HepG2 (cell line): ENCODE results near the gene LAMB3. TPM values are rescaled to one million over a fixed set of nuclear protein-coding genes. Genes with fewer than 3 reads are reported as not detected.
A peak's percentile ranks its signal among the peaks of the same experiment; 100 is the strongest.

Source experiments
- ATAC-seq: fragments of 200-7000 bp; cut with Tn5 transposase; 3 replicates; pipeline ENCODE4 v1.9.1; 2020; ENCODE audit warnings: mild to moderate bottlenecking, moderate library complexity
- BruUV-seq: library from RNA; stranded (reverse); fragments of 400-500 nt; replicated peaks from 2 replicates; lab custom pipeline; 2021; lab: Mats Ljungman, UMichigan
- CTCF ChIA-PET: fragments of 300-600 bp; formaldehyde crosslinking; extraction: SDS; loops from one replicate; lab custom pipeline; 2021; ENCODE audit warnings: low total read pairs, inconsistent platforms, low intra/inter-chr PET ratio; lab: Yijun Ruan, JAX
- POLR2A ChIA-PET: fragments of 350-600 bp; sonication (Branson Sonifier 250); formaldehyde crosslinking; loops from one replicate; lab custom pipeline; 2020; ENCODE audit warnings: antibody characterized with exemption, inconsistent platforms; lab: Yijun Ruan, JAX
- DNase-seq: peaks from one replicate; pipeline ENCODE4 v3.0.0-alpha.2; 2015; ENCODE audit warnings: low spot score
- FAIRE-seq: peaks from 3 replicates; lab custom pipeline; 2011; peaks lifted over from hg19 to GRCh38; lab: Jason Lieb, UNC
- H2AFZ ChIP-seq: one replicate; pipeline ENCODE4 v1.6.1; 2011; ENCODE audit warnings: low read length, inconsistent platforms
- H3K27ac ChIP-seq: fragments of 300-600 bp; 3 replicates; pipeline ENCODE4 v1.8.0; 2011; ENCODE audit warnings: mixed run types, mild to moderate bottlenecking, mixed read lengths, low read length, inconsistent platforms; ENCODE audit not compliant: insufficient read depth; ENCODE audit errors: extremely low read length
- H3K27me3 ChIP-seq, 2 experiments: fragments of 200-600 bp in 1 of 2; 2 replicates in 1 of 2; 3 replicates in 1 of 2; pipeline versions ENCODE4 v1.6.0 to v1.8.0; 2011; ENCODE audit warnings: low read length in 2 of 2, mild to moderate bottlenecking in 2 of 2, moderate library complexity in 2 of 2, inconsistent platforms in 1 of 2; ENCODE audit not compliant: insufficient read depth in 2 of 2, control insufficient read depth in 1 of 2
- H3K36me3 ChIP-seq, 2 experiments: fragments of 200-600 bp in 1 of 2; replicated peaks in 1 of 2; 2 replicates in 1 of 2; 3 replicates in 1 of 2; pipeline versions ENCODE4 v1.5.1 to v1.8.0; 2011; ENCODE audit warnings: low read length in 2 of 2, inconsistent platforms in 1 of 2; ENCODE audit not compliant: insufficient read depth in 2 of 2, control insufficient read depth in 1 of 2
- H3K4me1 ChIP-seq: 2 replicates; pipeline ENCODE4 v1.5.1; 2012; ENCODE audit warnings: low read length, inconsistent platforms; ENCODE audit not compliant: insufficient read depth
- H3K4me2 ChIP-seq: 2 replicates; pipeline ENCODE4 v1.6.0; 2011; ENCODE audit warnings: low read depth, low read length, inconsistent platforms
- H3K4me3 ChIP-seq, 3 experiments: fragments of 200-600 bp in 1 of 3; sonication (generic), shearing (Covaris generic) in 1 of 3; replicated peaks in 1 of 3; 2 replicates each; pipeline ENCODE4 v1.5.1; 2011 to 2016; ENCODE audit warnings: low read length in 3 of 3, inconsistent platforms in 2 of 3, low read depth in 2 of 3, mild to moderate bottlenecking in 2 of 3, control low read depth in 1 of 3, mixed read lengths in 1 of 3; ENCODE audit not compliant: insufficient read depth in 1 of 3
- H3K79me2 ChIP-seq: one replicate; pipeline ENCODE4 v1.6.1; 2011; ENCODE audit warnings: low read length, inconsistent platforms; ENCODE audit not compliant: insufficient read depth
- H3K9ac ChIP-seq: 2 replicates; pipeline ENCODE4 v1.6.0; 2011; ENCODE audit warnings: mild to moderate bottlenecking, low read depth, low read length, inconsistent platforms; ENCODE audit not compliant: insufficient read depth
- H3K9me3 ChIP-seq: 2 replicates; pipeline ENCODE4 v1.5.1; 2012; ENCODE audit warnings: mild to moderate bottlenecking, low read length
- H4K20me1 ChIP-seq: 2 replicates; pipeline ENCODE4 v1.6.0; 2011; ENCODE audit warnings: inconsistent platforms, mild to moderate bottlenecking, low read length, moderate library complexity; ENCODE audit not compliant: insufficient read depth
- CREM ChIP-seq, 2 experiments: sonication (generic) in 1 of 2; formaldehyde crosslinking in 1 of 2; IDR thresholded peaks; 2 replicates each; pipeline versions ENCODE4 v1.4.0 to v1.6.1; 2016 to 2020; ENCODE audit warnings: antibody characterized with exemption in 1 of 2, mild to moderate bottlenecking in 1 of 2, missing genetic modification reagents in 1 of 2
- GABPB1 ChIP-seq: IDR thresholded peaks from 2 replicates; pipeline ENCODE4 v1.6.1; 2016; ENCODE audit warnings: mild to moderate bottlenecking, missing genetic modification reagents, moderate library complexity, missing compliant biosample characterization
- MIER3 ChIP-seq: IDR thresholded peaks from 2 replicates; pipeline ENCODE4 v1.6.1; 2016; ENCODE audit warnings: missing compliant biosample characterization, borderline replicate concordance
- NFE2L2 ChIP-seq: fragments of 150-350 bp; IDR thresholded peaks from 2 replicates; pipeline ENCODE4 v1.6.1; 2014; ENCODE audit warnings: low read length
- SATB2 ChIP-seq: sonication (generic); formaldehyde crosslinking; IDR thresholded peaks from 2 replicates; pipeline ENCODE4 v1.5.0; 2020; ENCODE audit warnings: missing genetic modification reagents
- SNAPC2 ChIP-seq: sonication (generic); formaldehyde crosslinking; IDR thresholded peaks from 2 replicates; pipeline ENCODE4 v1.8.1; 2022; ENCODE audit warnings: mild to moderate bottlenecking, missing genetic modification reagents
- SP4 ChIP-seq: sonication (generic); formaldehyde crosslinking; IDR thresholded peaks from 2 replicates; pipeline ENCODE4 v1.8.1; 2023; ENCODE audit warnings: mild to moderate bottlenecking, missing genetic modification reagents
- ZNF609 ChIP-seq: sonication (generic); formaldehyde crosslinking; IDR thresholded peaks from 2 replicates; pipeline ENCODE4 v1.4.0; 2020; ENCODE audit warnings: mild to moderate bottlenecking, missing genetic modification reagents, borderline replicate concordance
- ZNF703 ChIP-seq: sonication (generic); formaldehyde crosslinking; IDR thresholded peaks from 2 replicates; pipeline ENCODE4 v1.5.1; 2020; ENCODE audit warnings: missing genetic modification reagents, mild to moderate bottlenecking, moderate library complexity, borderline replicate concordance
- ZSCAN31 ChIP-seq: sonication (generic); formaldehyde crosslinking; IDR thresholded peaks from 2 replicates; pipeline ENCODE4 v1.5.0; 2020; ENCODE audit warnings: low read depth, mild to moderate bottlenecking, missing genetic modification reagents
- ZZZ3 ChIP-seq: sonication (generic); formaldehyde crosslinking; IDR thresholded peaks from 2 replicates; pipeline ENCODE4 v1.4.0; 2020; ENCODE audit warnings: missing genetic modification reagents, mild to moderate bottlenecking, borderline replicate concordance
- WGBS: methylation state at CpG from one replicate; pipeline ENCODE4 v1.1.6; 2017; ENCODE audit warnings: low lambda C conversion rate; 5-methylcytosine and 5-hydroxymethylcytosine counted together
- in situ Hi-C: cut with HindIII; loops from 2 replicates; pipeline ENCODE4 v1.10.0; 2017; ENCODE audit warnings: low pct_unique_long_range_greater_than_20kb; ENCODE audit not compliant: extremely low pct_ligation_motif_present
- intact Hi-C: fragments of 100-400 bp; cut with micrococcal nuclease; formaldehyde crosslinking; loops from one replicate; pipeline ENCODE4 v1.10.0; 2022; ENCODE audit not compliant: unreplicated experiment
- polyA plus RNA-seq, 8 experiments: library from polyadenylated mRNA; depleted of rRNA in 3 of 8; stranded (reverse) in 7 of 8; unstranded in 1 of 8; fragments of >200 nt; fragmentation: Illumina TruSeq in 4 of 8; extraction: Trizol in 4 of 8; gene quantifications; 2 replicates each; pipeline versions ENCODE4 v1.2.1 to v1.2.3, GENCODE V29; 2011 to 2016; ENCODE audit warnings: low read depth in 4 of 8, missing spikeins in 1 of 8, mixed read lengths in 1 of 8; ENCODE audit not compliant: insufficient read depth in 1 of 8
- total RNA-seq, 5 experiments: library from RNA; depleted of rRNA; stranded (reverse); fragments of >200 nt; fragmentation: Illumina TruSeq; extraction: Trizol; gene quantifications; 2 replicates each; pipeline ENCODE4 v1.2.3, GENCODE V29; 2016; ENCODE audit warnings: low read depth in 1 of 5
- TF ChIP-seq, protein P1 (sequence below): sonication (generic); formaldehyde crosslinking; IDR thresholded peaks from 2 replicates; pipeline ENCODE4 v1.5.1; 2020; ENCODE audit warnings: mild to moderate bottlenecking, missing genetic modification reagents, moderate library complexity
- TF ChIP-seq, protein P2 (sequence below): sonication (generic); formaldehyde crosslinking; IDR thresholded peaks from 2 replicates; pipeline ENCODE4 v1.8.0; 2022; ENCODE audit warnings: low read depth, missing genetic modification reagents

The LAMB3 gene
- total and polyA plus RNA-seq, 2 of the 13 experiments (the other 11 are each of a cell fraction or from before 2014, with no cell fraction given): 0.18 to 0.24 TPM

DNA sequence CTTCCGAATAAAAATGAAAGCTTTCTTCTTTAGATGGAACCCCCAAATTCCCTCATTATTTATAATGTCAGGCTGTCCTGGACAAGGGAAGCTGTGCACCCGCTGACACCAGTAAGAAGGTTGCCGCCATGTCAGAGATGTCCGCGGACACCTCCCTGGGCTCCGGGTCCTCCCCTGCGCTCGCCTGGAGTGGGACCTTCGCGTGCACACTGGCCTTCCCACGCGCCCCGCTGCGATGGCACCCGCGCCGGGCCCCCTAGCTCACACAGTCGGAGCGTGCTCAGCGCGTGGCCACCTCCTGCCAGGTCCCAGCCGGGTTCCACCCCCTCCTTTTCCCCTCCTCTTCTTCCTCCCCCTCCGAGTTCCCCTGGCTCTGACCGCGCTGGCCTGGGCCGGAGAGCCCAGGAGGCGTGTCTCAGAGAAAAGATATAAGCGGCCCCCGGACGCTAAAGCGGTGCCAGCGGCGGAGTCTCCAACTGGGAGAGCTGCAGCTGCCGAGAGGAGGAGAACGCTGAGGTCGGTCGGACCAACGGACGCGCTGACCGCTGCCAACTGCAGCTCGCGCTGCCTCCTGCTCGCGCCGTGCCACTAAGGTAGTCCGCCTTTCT lies 22.8 kb upstream of the LAMB3 start, which contains the start of gene G0S2:
G0S2 (plus strand) TSS at position 456 of the 608 bp plus-strand sequence. CDS start 273 bp downstream, outside the sequence.
- POLR2A ChIA-PET: no interaction called here
- Histone ChIP-seq H3K9ac (no peak within 1 kb of the TSS), H4K20me1 (no peaks in the 10 kb centered on the region), H3K4me1 (peaks cover 31% of the 10 kb centered on the region), H3K9me3 (no peaks in the 10 kb centered on the region), H3K4me2 (peak within 1 kb of the TSS; percentile 59), H3K27ac (no peak within 1 kb of the TSS), H3K36me3 (no peaks in the 10 kb centered on the region), H3K4me3 (peak within 1 kb of the TSS in 1 of 3 experiments; percentile 45; a peak in 1 of 6 replicates), H2AFZ (no peak within 1 kb of the TSS), H3K27me3 (peaks cover 9 to 41% of the 10 kb centered on the region in 2 experiments; a peak in 3 of 5 replicates), H3K79me2 (no peaks in the 10 kb centered on the region)
- intact Hi-C loops: no loop called here
- in situ Hi-C loops: no loop called here
- ATAC-seq (peak; percentile 78), FAIRE-seq (no peak), DNase-seq (no peak)
- WGBS: 41% methylated on average over 8 of the region's 47 CpGs
- CTCF ChIA-PET: no interaction called here
- no TSS peak for BruUV-seq
- TF ChIP-seq ZZZ3 (no peak), SNAPC2 (CRISPR knock-in tag) (no peak), CREM (IDR thresholded peaks at IDR 0.05) (no peak), CREM (CRISPR knock-in tag; IDR thresholded peaks at IDR 0.05) (no peak), ZNF703 (CRISPR knock-in tag) (no peak), SATB2 (CRISPR knock-in tag) (no peak), ZSCAN31 (CRISPR knock-in tag) (no peak), GABPB1 (CRISPR knock-in tag) (peak; percentile 23; the same call in 1 of the 2 replicates), SP4 (CRISPR knock-in tag) (no peak), ZNF609 (CRISPR knock-in tag) (no peak), NFE2L2 (no peak), MIER3 (CRISPR knock-in tag) (no peak)
- TF ChIP-seq, protein P1, sequence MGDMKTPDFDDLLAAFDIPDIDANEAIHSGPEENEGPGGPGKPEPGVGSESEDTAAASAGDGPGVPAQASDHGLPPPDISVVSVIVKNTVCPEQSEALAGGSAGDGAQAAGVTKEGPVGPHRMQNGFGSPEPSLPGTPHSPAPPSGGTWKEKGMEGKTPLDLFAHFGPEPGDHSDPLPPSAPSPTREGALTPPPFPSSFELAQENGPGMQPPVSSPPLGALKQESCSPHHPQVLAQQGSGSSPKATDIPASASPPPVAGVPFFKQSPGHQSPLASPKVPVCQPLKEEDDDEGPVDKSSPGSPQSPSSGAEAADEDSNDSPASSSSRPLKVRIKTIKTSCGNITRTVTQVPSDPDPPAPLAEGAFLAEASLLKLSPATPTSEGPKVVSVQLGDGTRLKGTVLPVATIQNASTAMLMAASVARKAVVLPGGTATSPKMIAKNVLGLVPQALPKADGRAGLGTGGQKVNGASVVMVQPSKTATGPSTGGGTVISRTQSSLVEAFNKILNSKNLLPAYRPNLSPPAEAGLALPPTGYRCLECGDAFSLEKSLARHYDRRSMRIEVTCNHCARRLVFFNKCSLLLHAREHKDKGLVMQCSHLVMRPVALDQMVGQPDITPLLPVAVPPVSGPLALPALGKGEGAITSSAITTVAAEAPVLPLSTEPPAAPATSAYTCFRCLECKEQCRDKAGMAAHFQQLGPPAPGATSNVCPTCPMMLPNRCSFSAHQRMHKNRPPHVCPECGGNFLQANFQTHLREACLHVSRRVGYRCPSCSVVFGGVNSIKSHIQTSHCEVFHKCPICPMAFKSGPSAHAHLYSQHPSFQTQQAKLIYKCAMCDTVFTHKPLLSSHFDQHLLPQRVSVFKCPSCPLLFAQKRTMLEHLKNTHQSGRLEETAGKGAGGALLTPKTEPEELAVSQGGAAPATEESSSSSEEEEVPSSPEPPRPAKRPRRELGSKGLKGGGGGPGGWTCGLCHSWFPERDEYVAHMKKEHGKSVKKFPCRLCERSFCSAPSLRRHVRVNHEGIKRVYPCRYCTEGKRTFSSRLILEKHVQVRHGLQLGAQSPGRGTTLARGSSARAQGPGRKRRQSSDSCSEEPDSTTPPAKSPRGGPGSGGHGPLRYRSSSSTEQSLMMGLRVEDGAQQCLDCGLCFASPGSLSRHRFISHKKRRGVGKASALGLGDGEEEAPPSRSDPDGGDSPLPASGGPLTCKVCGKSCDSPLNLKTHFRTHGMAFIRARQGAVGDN: peak; percentile 14; the same call in 1 of the 2 replicates
- TF ChIP-seq, protein P2, sequence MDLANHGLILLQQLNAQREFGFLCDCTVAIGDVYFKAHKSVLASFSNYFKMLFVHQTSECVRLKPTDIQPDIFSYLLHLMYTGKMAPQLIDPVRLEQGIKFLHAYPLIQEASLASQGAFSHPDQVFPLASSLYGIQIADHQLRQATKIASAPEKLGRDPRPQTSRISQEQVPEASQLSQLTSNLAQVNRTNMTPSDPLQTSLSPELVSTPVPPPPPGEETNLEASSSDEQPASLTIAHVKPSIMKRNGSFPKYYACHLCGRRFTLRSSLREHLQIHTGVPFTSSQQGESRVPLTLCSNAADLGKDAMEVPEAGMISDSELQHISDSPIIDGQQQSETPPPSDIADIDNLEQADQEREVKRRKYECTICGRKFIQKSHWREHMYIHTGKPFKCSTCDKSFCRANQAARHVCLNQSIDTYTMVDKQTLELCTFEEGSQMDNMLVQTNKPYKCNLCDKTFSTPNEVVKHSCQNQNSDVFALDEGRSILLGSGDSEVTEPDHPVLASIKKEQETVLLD (CRISPR knock-in tag): no peak
